Activated T-cell treated with anti-CD3 and anti-CD28 coated beads for 48 hours (primary cell): ENCODE measurements around the gene JPH2.
"Not testable (repeated sequence)": the region's sequence is repeated elsewhere in the genome, so short reads cannot be mapped to it uniquely, and the experiment has no call there.

Experiments
- DNase-seq: peaks from one replicate; pipeline ENCODE4 v3.0.0-alpha.2; 2020; ENCODE audit warnings: low read depth

The JPH2 gene

DNA sequence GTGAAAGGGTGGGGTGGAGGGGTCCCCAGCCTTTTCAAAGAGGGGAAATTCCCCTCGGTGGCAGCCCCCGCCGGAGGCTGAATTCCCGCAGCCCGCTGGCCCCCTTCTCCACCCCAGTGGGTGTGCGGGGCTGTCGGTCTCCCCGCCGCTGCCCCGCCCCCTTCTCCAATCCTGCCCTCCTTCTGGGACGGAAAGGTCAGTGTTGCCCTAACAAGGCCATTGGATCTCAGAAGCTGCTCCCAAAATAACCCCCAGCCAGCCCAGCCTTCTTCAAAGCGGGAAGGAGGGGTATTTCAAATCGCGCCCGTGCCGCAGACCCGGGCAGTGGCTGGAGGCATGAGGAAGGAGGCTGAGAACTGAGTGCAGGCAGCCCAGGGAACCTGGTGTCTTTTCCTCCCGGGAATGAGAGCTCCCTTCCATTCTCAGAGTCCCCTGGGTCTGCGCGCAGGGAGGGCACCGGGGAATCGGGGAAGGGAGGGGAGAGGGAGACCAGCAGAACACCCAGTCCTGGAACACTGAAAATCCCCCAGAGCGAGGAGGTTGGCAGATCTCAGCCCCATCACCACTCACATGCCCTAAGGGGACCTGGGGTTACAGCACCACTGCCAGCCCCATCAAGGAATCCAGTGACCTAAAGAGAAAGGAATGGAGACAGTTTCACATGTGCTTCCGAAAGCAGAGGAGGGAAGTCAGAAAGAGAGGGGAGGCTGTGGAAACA is at the start of gene JPH2:
Gene JPH2 (minus strand): TSS at position 135 of the 718 bp plus-strand sequence. CDS start 483 bp downstream, outside the sequence.
- DNase-seq: no peak

DNA sequence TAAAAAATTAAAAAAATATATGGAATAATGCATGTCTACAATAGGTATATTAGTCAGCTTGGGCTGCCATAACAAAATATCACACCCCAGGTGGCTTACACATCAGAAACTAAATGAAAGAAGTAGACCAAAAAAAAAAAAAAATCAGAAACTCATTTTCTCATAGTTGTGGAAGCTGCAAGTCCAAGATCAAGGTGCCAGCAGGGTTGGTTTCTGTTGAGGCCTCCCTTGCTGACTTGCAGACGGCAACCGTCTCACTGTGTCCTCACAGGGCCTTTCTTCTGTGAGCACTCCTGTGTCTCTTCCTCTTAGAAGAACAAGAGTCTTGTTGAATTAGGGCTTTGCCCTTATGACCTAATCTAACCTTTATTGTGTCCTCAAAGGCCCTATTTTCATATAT is 48.7 kb upstream of the JPH2 start:
- DNase-seq: no peak

DNA sequence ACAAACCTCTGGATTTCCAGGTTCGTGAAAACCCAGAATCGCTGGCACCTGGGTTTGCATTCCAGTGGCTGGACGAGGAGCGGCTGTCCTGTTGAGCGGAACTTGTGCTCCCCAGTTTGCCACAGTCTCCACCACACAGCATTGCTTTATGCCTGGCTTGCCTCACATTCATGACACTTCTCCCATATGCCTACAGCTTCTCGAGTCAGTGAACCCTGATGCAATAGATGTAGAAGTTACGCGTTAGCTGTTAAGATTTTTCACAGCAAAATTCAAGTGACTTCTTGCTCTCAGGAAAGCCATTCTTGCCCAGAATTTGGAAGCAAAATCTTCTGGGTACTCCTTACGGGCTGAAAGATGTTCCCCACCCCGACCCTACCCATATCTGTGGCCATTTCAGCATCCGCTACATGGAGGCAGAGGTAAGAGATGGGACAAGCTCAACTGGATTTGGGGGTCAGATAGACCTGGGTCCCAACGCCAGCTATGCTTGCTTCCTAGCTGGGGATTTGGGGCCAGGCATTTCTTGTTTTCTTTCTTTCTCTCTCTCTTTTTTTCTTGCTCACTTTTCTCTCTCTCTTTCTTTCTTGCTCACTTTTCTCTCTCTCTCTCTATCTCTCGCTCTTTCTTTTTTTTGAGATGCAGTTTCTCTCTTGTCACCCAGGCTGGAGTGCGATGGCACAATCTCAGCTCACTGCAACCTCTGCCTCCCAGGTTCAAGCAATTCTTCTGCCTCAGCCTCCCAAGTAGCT is 47.8 kb upstream of the JPH2 start:
- no peak for DNase-seq

DNA sequence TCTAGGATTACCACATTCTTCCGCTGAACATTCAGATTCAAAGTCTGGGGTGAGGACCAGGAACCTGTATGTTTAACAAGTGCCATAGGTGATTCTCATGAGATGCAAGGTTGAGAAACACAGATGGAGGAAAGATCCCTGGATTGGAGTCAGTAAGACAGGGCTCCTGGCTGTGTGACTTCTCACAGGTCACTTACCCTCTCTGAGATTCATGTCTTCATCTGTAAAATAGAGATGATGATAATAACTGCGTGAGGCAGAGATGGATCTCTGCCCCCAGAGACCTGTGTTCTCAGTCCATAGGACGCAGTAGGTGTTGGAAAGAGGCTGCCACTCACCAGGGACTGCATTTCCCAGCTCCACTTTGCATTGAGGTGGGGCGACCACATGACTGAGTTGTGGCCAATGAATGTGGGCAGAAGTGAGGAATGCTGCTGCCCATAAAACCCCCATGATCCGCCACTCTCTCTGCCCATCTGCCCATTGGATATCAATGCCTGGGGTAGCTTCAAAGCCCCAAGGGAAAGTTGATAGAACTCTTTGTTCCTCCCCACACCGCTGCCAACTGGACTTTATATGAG is 46.5 kb upstream of the JPH2 start:
- DNase-seq: no peak

DNA sequence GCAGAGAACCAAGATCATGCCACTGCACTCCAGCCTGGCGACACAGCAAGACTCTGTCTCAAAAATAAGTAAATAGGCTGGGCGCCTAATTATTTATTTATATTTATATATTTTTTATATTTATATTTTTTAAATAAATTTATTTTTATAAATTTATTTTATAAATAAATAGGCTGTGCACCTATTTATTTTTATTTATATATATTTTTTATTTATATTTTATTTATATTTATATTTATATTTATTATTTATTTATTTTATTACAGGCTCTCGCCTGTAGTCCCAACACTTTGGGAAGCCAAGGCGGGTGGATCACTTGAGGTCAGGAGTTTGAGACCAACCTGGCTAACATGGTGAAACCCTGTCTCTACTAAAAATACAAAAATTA is 45.5 kb upstream of the JPH2 start:
- not testable (repeated sequence) for DNase-seq

DNA sequence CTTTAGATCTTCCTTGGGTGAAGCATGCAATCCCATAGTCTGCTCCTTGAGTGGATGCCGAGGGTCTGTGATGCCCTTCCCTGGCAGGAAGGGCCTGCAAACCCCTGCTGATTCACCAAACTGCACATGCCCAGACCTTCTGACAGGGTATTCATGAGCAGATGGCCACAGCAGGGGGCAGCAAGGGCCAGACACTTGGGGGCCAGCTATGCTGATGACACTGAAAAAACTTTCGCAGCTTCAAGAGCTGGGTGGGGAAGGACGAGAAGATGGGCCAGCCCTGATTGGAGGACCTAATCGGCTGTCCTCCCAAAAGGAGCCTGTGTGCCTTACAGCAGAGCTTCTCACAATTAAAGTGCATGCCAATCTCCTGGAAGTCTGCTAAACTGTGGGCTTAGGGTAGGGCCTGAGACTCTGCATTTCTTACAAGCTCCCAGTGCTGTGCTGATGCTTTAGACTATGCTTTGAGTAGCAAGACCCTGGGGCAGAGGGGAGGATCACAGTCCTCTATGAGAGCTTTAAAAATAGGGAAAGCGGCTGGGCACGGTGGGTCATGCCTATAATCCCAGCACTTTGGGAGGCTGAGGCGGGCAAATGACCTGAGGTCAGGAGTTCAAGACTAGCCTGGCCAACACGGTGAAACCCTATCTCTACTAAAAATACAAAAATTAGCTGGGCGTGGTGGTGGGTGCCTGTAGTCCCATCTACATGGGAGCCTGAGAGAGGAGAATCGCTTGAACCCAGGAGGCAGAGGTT is 44.9 kb upstream of the JPH2 start:
- no peak for DNase-seq

DNA sequence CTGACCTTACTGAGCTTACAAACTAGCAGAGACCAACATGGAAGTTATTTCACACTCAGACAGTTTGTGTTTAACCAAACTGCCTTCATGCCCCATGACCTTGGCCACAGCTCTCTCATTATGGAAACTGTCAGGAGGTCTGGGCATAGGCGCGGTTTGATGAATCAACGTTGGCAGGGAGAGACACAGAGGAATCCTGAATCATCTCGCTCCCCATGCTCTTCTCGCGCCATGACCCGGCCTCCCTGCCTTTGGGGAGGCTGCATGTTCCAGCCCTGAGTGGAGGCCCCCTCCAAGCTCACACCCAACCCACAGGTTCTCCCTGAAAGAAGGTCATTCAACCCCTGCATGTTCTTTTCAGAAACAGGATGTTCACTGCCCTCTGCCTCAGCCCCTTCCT is 44.2 kb upstream of the JPH2 start:
- DNase-seq: no peak

DNA sequence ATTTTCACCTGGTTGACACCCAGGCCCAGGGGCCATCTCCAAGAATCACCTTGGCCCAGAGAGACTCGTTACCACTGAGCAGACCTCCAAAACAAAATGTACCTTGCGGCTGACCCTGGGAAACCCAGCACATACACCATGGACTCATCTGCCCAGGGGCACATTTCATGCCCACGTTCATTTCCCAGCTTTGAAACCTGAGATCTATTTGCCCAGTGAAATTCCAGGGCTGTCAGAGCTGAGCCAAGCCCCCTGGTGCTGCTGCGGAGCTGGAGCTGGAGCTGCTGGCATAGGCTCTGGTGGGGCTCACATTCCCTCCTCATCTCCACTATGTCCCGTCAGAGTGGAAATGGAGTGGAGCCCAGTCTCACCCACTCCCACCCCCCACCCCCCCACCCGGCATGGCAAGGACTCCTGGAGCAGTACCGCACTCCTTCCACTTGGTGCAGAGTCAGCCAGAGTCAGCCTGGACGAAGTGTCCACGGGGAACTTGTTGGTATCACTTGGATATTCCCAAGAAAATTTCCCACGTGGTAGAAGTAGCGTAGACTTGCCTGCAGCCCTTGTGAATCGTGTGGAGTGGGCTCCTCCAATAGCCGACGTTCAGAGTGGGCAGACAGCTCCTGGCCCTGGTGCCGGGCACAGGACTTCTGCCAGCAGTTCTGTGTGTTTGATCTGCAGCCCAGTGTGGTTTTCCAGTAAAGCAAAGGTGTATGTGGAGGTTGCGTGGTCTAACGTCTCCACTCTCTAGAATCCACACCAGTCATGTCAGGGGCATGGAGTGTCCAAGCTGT is 41.7 kb upstream of the JPH2 start:
- DNase-seq: no peak

DNA sequence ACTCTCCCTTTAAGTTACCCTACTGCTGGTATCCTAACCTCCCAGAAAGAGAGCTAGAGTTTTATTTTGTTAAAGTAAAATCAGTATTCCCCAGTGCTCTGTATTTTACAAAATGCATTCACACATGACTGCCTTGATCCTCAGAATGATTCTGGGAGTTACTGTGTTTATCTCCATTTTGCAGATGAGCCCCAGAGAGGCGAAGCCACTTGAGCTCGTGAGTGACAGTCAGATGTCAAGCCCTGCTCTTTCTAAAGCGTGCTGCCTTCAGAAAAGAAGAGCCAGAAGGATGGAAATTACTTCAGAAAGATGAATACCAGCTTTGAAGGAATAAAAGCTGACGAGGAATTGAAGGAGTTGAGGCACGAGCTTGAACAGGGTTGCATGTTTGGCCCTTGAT is 37.6 kb upstream of the JPH2 start:
- DNase-seq: no peak

DNA sequence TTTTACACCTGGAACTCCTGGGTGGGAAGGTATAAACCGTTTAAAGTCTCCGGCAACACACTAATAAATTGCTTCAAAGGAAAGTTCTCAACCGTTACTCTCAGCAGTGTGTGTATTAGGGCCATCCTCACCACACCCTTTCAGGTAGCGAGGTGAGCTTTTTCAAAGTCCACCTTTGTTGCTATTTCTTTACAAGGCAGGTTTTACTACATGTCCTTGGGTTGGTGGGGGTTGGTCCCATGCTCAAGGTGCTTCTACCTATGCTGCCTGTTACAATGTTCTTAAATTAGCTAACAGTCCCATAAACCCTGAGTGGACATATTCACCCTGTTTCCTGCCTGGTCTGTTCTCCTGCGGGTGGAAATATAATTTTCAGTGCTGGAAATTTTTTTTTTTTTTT is 36.7 kb upstream of the JPH2 start:
- no peak for DNase-seq

DNA sequence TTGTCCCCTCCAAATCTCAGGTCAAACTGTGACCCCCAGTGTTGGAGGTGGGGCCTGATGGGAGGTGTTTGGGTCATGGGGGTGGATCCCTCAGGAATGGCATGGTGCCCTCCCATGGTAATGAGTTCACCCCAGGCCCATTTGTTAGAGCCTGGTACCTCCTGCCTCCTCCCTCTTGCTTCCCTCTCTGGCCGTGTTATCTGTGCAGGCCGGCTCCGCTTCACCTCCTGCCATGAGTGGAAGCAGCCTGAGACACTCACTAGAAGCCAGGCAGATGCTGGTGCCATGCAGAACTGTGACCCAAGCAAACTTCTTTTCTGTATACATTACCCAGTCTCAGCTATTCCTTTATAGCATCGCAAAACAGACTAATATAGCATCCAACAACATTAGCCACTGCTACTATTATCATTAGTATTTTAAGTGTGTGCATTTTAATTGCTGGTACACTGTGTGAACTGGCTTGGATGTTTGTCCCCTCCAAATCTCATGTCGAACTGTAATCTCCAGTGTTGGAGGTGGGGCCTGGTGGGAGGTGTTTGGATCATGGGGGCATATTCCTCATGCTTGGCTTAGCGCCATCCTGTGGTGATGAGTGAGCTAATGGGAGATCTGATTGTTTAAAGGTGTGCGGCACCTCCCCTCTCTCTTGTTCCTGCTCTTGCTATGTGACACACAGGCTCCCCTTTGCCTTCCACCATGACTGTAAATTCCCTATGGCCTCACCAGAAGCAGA is 35.8 kb upstream of the JPH2 start:
- no peak for DNase-seq

DNA sequence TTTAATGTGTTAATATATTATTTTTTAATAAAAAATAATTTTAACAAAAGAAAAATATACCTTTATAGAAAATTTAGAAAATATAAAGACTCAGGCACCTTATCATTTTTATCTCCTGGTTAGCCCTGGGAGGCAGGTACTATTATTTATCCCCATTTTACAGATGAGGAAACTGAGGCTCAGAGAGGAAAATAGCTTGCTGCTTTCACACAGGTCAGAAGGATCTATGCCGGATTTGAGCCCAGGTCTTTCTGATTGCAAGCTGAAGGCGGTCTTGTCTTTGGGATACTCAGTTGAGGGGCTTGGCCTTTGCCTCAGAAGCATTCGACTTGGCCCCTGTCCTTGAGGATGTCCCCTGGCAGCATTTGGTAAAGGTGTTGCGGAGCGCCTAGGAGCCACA is 35.0 kb upstream of the JPH2 start:
- no peak for DNase-seq

DNA sequence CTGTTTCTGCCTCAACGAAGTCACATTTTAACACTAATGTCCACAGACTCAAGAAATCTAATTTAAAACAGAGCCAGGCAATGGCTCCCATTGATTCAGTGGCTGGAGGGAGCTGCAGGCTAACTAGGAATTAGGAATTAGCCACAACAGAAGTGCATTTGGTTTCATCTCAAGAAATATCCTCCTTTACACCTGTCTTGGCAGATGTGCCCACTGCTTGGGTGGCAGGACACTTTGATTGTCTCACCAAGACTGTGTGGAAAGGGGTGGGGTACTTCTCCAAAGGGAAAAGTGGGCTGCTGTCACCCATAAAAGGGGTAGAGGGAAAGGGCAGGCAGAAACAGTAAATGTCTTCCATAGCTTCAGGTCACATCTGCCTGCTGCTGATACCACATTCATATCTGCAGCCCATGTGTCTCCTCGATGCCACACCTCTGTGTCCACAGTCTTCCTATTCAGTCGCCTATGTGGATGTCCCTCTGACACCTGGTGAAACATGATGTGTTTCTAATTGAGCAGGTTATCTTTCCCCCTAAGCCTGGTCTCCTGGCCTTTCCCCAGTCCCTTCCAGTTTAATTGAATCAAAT is 34.5 kb upstream of the JPH2 start:
- DNase-seq: no peak

DNA sequence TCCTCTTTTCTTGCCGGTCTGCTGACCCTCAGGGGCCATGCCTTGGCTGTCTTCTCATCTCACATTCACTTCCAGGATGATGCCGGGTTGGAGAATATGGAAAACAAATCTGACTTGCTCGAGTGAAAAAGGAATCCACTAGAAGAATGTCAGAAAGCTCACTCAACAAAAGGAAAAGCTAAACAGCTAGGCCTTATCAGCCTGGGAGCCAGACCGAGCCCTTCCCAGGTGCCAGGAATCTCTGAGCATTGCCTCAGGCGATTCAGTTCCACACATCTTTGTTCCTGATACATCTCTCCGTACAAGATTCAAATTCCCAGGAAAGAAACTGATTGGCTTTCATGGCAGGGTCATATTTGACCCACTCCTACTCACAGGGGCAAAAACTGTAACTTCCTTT is 32.8 kb upstream of the JPH2 start:
- DNase-seq: no peak

DNA sequence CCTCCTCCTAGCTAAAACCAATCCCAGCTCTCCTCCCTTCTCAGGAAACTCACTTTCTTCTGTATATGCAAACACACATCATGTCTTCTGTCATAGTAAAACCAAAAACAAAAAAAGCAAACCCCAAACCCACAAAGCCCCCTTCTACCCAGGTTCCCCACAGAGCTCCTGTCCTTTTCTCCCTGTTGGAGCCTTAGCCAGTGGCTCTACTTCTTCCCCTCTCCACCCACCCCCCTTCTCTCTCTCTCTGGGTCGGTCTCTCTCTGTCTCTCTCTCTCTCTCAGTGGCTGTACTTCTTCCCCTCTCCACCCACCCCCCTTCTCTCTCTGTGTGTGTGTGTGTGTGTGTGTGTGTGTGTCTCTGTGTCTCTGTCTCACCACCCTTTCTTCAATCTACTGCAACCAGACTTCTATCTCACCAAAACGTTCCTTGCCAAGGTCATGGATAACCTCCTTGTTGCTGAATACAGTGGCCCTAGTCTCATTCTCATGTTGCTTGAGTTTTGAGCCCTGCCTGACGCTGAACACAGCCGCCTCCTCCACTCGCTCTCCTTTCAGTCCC is 32.3 kb upstream of the JPH2 start:
- no peak for DNase-seq

DNA sequence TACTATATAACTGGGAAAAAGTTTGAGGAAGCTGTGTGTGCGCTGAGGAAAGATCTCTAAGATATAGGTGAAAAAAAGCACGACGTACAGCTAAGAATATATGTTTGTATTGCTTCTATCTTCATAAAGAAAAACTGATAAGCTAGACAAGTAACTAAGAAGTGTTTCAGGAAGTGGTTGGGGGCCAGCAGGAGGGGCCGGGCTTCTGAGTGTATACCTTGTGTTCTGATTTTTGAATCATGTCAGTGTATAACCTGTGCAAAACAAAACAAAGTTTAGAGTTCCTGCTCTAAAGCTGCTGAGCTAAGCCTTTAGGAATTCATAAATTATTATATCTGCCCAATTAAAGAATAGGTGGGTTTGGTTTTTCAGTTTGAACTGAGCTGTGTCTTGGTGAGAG is 31.5 kb upstream of the JPH2 start:
- DNase-seq: no peak

DNA sequence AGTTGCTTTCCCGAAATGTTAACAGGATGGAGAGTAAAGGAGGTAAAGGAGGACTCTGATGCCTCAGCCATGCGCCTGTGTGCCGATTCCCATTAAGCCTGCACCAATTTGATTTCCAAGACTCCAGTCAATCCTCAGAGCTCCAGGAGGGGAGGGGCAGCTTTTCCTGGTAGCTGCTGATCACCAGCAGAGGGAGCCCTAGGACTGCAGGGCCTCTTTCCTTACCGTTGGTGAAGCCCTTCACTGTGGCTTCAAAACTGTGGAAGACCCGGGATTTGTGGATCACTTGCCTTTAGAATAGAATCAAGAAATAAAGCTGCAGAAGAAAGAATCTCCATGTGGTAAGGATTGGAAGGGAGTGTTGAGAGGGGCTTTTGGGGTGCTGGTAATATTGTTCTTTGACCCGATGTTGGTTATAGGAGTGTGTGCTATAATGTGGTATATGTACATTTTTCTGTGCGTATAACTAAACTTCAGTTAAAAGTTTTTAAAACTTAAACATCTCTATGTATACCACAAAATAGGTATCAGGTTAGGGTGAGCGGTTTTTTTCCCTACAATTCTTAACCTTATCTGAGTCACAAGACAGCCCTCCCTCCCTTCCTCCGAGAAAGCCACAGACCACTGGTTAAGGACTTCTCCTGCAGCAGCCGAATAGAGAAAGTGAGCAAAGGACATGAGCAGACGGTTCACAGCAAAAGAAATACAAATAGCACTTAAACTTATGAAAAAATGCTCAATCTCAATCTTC is 30.5 kb upstream of the JPH2 start:
- peak; percentile 41 for DNase-seq

DNA sequence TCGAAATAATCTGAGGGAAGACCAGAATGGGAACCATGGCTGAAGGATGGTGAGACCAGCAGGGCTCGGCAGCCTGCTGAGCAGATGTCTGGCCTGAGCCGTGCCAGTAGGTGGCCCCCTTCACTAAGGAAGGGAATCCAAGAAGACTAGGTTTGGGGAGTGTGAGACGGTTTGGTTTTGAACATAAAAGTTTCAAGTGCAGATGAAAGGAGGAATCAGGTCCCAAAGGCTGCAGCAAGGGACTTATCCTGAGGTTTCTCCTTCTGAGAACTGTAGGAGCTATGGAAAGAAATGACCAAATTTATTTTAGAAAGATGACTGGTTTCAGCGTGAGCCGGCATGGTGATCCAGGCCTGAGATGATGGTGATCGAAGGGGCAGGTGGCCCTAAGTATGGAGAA is 28.1 kb upstream of the JPH2 start:
- peak; percentile 61 for DNase-seq

DNA sequence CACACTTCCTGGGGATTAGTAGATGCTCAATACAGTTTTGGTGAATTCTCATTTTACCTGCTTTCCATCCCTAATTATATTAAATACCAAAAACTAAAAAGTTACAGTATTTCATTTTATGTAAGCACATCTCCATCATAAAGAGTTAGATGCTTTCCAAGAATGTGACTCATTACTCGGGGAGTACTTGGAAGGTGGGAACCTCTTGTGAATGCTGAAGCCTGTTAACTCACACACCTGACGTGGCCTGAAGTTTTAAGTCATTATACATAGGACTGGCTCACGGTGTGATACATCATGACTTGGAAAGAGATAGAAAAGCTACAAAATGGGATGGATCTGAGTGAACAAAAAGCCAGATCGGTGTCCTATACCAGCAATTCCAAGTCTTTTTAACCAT is 25.8 kb upstream of the JPH2 start:
- no peak for DNase-seq
